Activated CD8-positive, alpha-beta T cell treated with anti-CD3 and anti-CD28 coated beads, Interleukin-2, amount 10 ng/mL, durations not matched to agents 7 days and 5 days (primary cell): Measurements from ENCODE around the gene DTNA. TPM values are rescaled to one million over a fixed set of nuclear protein-coding genes. Genes with fewer than 3 reads are reported as not detected.

Experiments
- ATAC-seq: fragments of 150-1000 bp; cut with Tn5 transposase; one replicate; pipeline ENCODE4 v1.10.0; 2021; ENCODE audit warnings: moderate library complexity
- CTCF ChIA-PET: fragments of 350-600 bp; sonication (Branson Sonifier 250); formaldehyde crosslinking; loops from one replicate; lab custom pipeline; 2021; ENCODE audit warnings: antibody characterized with exemption; lab: Charles Lee
- POLR2A ChIA-PET: fragments of 350-600 bp; sonication (Branson Sonifier 250); formaldehyde crosslinking; loops from one replicate; lab custom pipeline; 2021; ENCODE audit warnings: antibody characterized with exemption; lab: Charles Lee
- DNase-seq: peaks from one replicate; pipeline ENCODE4 v3.0.0-alpha.2; 2020
- H3K27ac Mint-ChIP-seq: one replicate; pipeline ENCODE4 v1.8.0; 2021; ENCODE audit warnings: mild to moderate bottlenecking, mixed read lengths
- H3K27me3 Mint-ChIP-seq: one replicate; pipeline ENCODE4 v1.8.0; 2021; ENCODE audit warnings: low read depth, mixed read lengths
- H3K36me3 Mint-ChIP-seq: one replicate; pipeline ENCODE4 v1.8.0; 2021; ENCODE audit warnings: low read depth, mixed read lengths
- H3K4me1 Mint-ChIP-seq: one replicate; pipeline ENCODE4 v1.8.0; 2021; ENCODE audit warnings: low read depth, mixed read lengths
- H3K4me3 Mint-ChIP-seq: one replicate; pipeline ENCODE4 v1.8.0; 2021; ENCODE audit warnings: mild to moderate bottlenecking, mixed read lengths
- H3K9me3 Mint-ChIP-seq: one replicate; pipeline ENCODE4 v1.8.0; 2022; ENCODE audit warnings: mixed read lengths; ENCODE audit not compliant: insufficient read depth
- total RNA-seq, 2 experiments: library from RNA; stranded (reverse); gene quantifications; one replicate each; pipeline ENCODE4 v1.2.3, GENCODE V29; 2021

DTNA gene
- total RNA-seq, 2 experiments from 2014 or later, result not detected

DNA sequence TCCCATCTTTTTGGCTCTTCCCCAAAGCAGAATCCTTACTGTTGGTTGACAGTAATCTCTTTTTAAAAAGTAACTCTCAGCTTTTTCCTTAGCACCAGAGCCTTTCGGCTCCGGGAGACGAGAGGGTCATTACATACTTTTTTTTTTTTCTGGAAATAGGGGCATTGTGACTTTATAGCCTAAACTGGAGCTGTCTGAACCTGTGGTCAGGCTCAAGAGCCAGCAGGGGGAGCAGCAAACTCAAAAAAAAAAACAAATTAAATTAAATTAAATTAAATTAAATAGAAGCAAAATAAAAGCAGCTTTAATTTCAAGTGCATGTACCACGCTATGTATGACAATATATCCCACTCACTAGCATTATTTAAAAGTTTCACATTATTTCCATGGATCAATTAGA lies 156.6 kb downstream of the DTNA start:
- Mint-ChIP-seq H3K27me3 (no peaks in the 10 kb centered on the region), H3K4me3 (no peak overlapping the region), H3K9me3 (no peaks in the 10 kb centered on the region), H3K27ac (peak overlapping the region; percentile 54), H3K4me1 (peaks cover 48% of the 10 kb centered on the region), H3K36me3 (no peaks in the 10 kb centered on the region)
- ChIA-PET POLR2A (interaction anchor here (0.9 kb wide), 1 partner anchor 112 kb away, joined by 3 read pairs; no protein-coding TSS in a partner anchor), CTCF (interaction anchor here (0.8 to 2.8 kb wide), 13 partner anchors 8 to 423 kb away, joined by 3 to 13 read pairs (median 4); no protein-coding TSS in a partner anchor)
- DNase-seq, result no peak
- ATAC-seq, result no peak

- no peaks in the 10 kb centered on the region for H3K9me3 Mint-ChIP-seq
- ChIA-PET POLR2A (no interaction called here), CTCF (interaction anchor here (0.8 to 2.8 kb wide), 3 partner anchors 16 to 175 kb away, joined by 3 to 13 read pairs (median 5); no protein-coding TSS in a partner anchor)
- no peak overlapping the region for H3K27ac Mint-ChIP-seq
- no peaks in the 10 kb centered on the region for H3K27me3 Mint-ChIP-seq
- H3K4me1 Mint-ChIP-seq, result peaks cover 48% of the 10 kb centered on the region
- H3K4me3 Mint-ChIP-seq, result no peak overlapping the region
- H3K36me3 Mint-ChIP-seq, result no peaks in the 10 kb centered on the region
- no peak for DNase-seq
- no peak for ATAC-seq
These were observed 157.4 kb downstream of the DTNA start for GRCh38 chr18:34867520-34867919.

DNA sequence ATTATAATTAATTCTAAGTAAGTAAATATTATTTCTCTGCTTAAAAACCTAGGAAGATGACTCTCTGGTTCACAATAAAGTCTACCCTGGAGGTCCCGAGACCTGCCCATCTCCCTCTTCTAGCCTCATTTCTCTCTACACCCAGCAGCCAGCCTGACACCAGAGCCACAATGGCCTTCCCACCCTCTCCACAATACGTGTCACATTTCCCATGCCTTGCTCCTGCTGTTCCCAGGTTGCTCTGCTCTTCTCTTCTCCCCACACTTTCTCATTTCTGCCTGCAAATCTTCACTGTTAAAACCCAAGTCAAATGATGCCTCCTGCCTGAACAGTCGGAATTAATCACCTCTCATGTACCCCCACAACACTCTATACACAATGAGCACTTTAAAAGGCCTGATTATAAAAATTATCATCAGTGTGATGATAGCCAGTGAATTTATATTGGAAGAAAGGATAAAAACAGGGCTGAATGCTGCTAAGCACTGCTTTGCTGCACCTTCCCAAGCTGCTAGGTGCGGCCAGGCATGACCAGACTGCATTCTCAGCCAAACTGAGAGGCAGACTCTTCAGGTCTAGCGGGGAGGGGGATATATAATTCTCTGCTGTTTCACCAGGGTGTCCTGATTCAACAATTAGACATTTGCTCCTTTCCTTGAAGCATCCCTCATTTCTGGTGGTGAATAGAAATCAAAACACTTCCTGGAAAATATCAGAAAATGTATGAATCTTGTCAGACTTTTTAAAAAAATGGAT lies 160.6 kb downstream of the DTNA start:
- DNase-seq, result no peak
- ATAC-seq, result no peak
- H3K4me1 Mint-ChIP-seq, result peaks cover 32% of the 10 kb centered on the region
- POLR2A ChIA-PET, result no interaction called here
- no peaks in the 10 kb centered on the region for H3K9me3 Mint-ChIP-seq
- H3K27ac Mint-ChIP-seq, result no peak overlapping the region
- H3K27me3 Mint-ChIP-seq, result no peaks in the 10 kb centered on the region
- CTCF ChIA-PET, result no interaction called here
- H3K4me3 Mint-ChIP-seq, result no peak overlapping the region
- H3K36me3 Mint-ChIP-seq, result no peaks in the 10 kb centered on the region

DNA sequence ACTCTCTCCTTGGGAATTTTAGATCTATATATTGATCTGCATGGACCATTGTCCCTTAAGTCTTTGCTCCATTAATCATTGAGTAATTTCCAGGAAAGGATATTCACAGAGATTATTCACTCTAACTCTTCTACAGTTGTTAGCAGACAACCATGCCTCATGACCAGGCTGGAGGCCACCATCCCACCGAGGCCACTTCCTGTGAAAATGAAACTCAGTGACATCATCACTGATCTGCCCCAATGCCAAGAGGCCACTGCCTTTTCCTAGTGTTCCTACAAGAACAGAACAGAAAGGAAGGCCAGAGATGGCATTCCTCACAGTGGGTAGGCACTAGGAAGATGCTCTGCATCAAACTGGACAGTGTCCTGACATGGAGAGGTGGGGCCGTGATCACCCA lies 161.3 kb downstream of the DTNA start:
- ChIA-PET CTCF (no interaction called here), POLR2A (no interaction called here)
- peaks cover 25% of the 10 kb centered on the region for H3K4me1 Mint-ChIP-seq
- no peaks in the 10 kb centered on the region for H3K27me3 Mint-ChIP-seq
- peak; percentile 58 for ATAC-seq
- peak; percentile 47 for DNase-seq
- H3K4me3 Mint-ChIP-seq, result no peak overlapping the region
- no peaks in the 10 kb centered on the region for H3K36me3 Mint-ChIP-seq
- peak overlapping the region; percentile 51 for H3K27ac Mint-ChIP-seq
- H3K9me3 Mint-ChIP-seq, result no peaks in the 10 kb centered on the region

DNA sequence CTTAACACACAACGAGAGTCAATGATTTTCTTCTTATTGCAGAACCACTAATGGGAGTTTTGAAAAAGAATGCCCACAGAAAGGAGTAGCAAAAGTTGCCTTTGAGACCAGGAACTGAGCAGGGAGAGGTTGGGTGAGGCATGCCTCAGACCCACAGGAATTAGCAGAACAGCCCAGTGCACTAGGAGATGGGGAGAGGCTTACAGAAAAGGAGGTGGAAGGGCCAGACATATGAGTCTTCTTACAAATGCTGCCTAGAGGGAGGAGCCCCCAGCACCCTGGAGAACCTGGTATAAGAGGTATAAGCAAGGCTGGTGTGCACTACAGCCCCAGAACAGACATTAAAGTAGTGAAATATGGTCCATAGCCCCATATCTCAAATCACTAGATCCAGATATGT lies 162.0 kb downstream of the DTNA start:
- no peak overlapping the region for H3K27ac Mint-ChIP-seq
- H3K36me3 Mint-ChIP-seq, result no peaks in the 10 kb centered on the region
- H3K9me3 Mint-ChIP-seq, result no peaks in the 10 kb centered on the region
- H3K4me3 Mint-ChIP-seq, result no peak overlapping the region
- H3K4me1 Mint-ChIP-seq, result peaks cover 19% of the 10 kb centered on the region
- POLR2A ChIA-PET, result no interaction called here
- DNase-seq (no peak), ATAC-seq (no peak)
- no peaks in the 10 kb centered on the region for H3K27me3 Mint-ChIP-seq
- CTCF ChIA-PET, result no interaction called here

GRCh38 chr18:34873986-34874580 lies 164.0 kb downstream of the DTNA start:
- CTCF ChIA-PET, result no interaction called here
- no peak for ATAC-seq
- H3K4me3 Mint-ChIP-seq, result no peak overlapping the region
- POLR2A ChIA-PET, result no interaction called here
- no peaks in the 10 kb centered on the region for H3K36me3 Mint-ChIP-seq
- peaks cover 16% of the 10 kb centered on the region for H3K4me1 Mint-ChIP-seq
- H3K9me3 Mint-ChIP-seq, result no peaks in the 10 kb centered on the region
- no peaks in the 10 kb centered on the region for H3K27me3 Mint-ChIP-seq
- H3K27ac Mint-ChIP-seq, result no peak overlapping the region
- no peak for DNase-seq

DNA sequence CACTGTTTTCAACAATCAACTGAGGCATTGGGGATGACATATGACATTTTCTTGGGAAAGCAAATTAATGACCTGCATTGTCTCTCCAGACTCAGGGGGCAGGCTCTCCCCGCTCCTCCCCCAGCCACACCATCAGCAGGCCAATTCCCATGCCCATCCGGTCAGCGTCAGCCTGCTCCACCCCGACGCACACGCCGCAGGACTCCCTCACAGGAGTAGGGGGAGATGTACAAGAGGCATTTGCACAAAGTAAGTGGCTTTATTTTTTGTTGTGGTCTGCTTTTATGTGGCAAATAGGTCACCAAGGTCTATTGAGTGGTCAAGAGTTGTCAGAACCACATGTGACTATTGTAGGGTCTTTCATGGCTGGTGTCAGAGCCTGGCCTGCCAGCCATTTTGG lies 165.1 kb downstream of the DTNA start:
- H3K4me1 Mint-ChIP-seq, result peaks cover 16% of the 10 kb centered on the region
- H3K36me3 Mint-ChIP-seq, result no peaks in the 10 kb centered on the region
- H3K27me3 Mint-ChIP-seq, result no peaks in the 10 kb centered on the region
- no peak overlapping the region for H3K27ac Mint-ChIP-seq
- DNase-seq, result no peak
- no peak for ATAC-seq
- POLR2A ChIA-PET, result no interaction called here
- CTCF ChIA-PET, result no interaction called here
- no peaks in the 10 kb centered on the region for H3K9me3 Mint-ChIP-seq
- H3K4me3 Mint-ChIP-seq, result no peak overlapping the region

DNA sequence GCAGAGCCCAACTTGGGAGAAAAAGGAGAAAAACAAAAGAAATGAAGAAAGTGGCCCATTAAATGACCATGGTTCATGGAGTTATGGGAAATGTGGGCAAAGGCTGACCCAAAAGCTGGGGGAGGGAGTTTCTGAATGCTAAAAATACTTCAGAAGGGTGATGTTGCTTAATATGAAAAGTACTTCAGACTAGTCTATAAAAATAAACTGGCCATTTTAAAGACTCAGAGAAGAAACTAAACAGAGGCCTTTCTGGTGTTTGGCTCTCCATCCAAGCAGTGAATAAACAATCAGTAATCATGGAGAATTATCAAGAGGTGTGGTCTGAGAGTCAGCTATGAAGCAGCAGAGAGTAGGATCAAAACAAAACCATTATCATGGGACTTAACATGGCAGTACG lies 170.3 kb downstream of the DTNA start:
- no peak for ATAC-seq
- no peak overlapping the region for H3K27ac Mint-ChIP-seq
- H3K4me3 Mint-ChIP-seq, result no peak overlapping the region
- H3K9me3 Mint-ChIP-seq, result no peaks in the 10 kb centered on the region
- H3K4me1 Mint-ChIP-seq, result no peaks in the 10 kb centered on the region
- ChIA-PET CTCF (interaction anchor here (1.3 kb wide), 1 partner anchor 14 kb away, joined by 4 read pairs; no protein-coding TSS in a partner anchor), POLR2A (no interaction called here)
- H3K27me3 Mint-ChIP-seq, result no peaks in the 10 kb centered on the region
- DNase-seq, result no peak
- H3K36me3 Mint-ChIP-seq, result no peaks in the 10 kb centered on the region

GRCh38 chr18:34880882-34881834 lies 171.1 kb downstream of the DTNA start:
- CTCF ChIA-PET, result interaction anchor here (1.3 kb wide), 1 partner anchor 15 kb away, joined by 4 read pairs; no protein-coding TSS in a partner anchor

DNA sequence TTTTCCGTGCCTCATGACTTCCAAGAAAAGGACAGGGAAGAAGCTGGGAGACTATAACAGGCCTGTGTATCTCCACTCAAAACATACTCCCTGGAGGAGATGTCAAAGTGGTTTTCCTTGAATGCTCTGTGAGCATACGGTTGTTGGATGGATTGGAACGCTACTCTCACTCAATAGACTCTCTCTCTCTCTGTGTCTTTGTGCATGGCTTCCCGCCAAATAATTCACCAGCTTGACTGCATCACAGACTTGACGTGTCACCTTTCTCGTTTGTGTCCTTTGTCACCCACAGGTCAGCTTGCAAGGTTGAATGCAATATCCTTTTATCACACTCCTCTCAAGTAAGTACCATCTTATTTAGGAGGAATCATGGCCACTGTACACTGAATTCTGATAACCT lies 174.3 kb downstream of the DTNA start:
- Mint-ChIP-seq H3K4me1 (no peaks in the 10 kb centered on the region), H3K36me3 (no peaks in the 10 kb centered on the region), H3K4me3 (no peak overlapping the region), H3K27me3 (no peaks in the 10 kb centered on the region), H3K27ac (no peak overlapping the region), H3K9me3 (no peaks in the 10 kb centered on the region)
- CTCF ChIA-PET, result no interaction called here
- DNase-seq (no peak), ATAC-seq (no peak)
- POLR2A ChIA-PET, result no interaction called here

More at GRCh38 chr18:34880882-34881834, 171.1 kb downstream of the DTNA start:
- DNase-seq (no peak), ATAC-seq (no peak)
- Mint-ChIP-seq H3K9me3 (no peaks in the 10 kb centered on the region), H3K4me3 (no peak overlapping the region), H3K4me1 (no peaks in the 10 kb centered on the region), H3K27me3 (no peaks in the 10 kb centered on the region), H3K27ac (no peak overlapping the region), H3K36me3 (no peaks in the 10 kb centered on the region)
- POLR2A ChIA-PET, result interaction anchor here (0.6 kb wide), 1 partner anchor 21 kb away, joined by 4 read pairs; no protein-coding TSS in a partner anchor

GRCh38 chr18:34886177-34886576 lies 176.1 kb downstream of the DTNA start:
- H3K9me3 Mint-ChIP-seq, result peaks cover 3% of the 10 kb centered on the region
- H3K27ac Mint-ChIP-seq, result no peak overlapping the region
- H3K4me1 Mint-ChIP-seq, result peaks cover 5% of the 10 kb centered on the region
- H3K27me3 Mint-ChIP-seq, result no peaks in the 10 kb centered on the region
- ChIA-PET POLR2A (no interaction called here), CTCF (interaction anchor here (1.5 kb wide), 1 partner anchor 31 kb away, joined by 4 read pairs; no protein-coding TSS in a partner anchor)
- H3K36me3 Mint-ChIP-seq, result no peaks in the 10 kb centered on the region
- no peak for ATAC-seq
- H3K4me3 Mint-ChIP-seq, result no peak overlapping the region
- no peak for DNase-seq
